Panc1 (cell line): Measurements from ENCODE around the gene CACNA1C. TPM values are rescaled to one million over a fixed set of nuclear protein-coding genes. Genes with fewer than 3 reads are reported as not detected.

Experiments used
- ATAC-seq: fragments of 200-7000 bp; cut with Tn5 transposase; 2 replicates; pipeline ENCODE4 v1.9.1; 2020; ENCODE audit warnings: mild to moderate bottlenecking, moderate library complexity
- BruUV-seq: library from RNA; stranded (reverse); fragments of 400-500 nt; replicated peaks from 2 replicates; lab custom pipeline; 2021; lab: Mats Ljungman, UMichigan
- CTCF ChIA-PET: fragments of 300-600 bp; sonication (Branson Sonifier 250); formaldehyde crosslinking; loops from one replicate; lab custom pipeline; 2022; ENCODE audit warnings: antibody characterized with exemption; lab: Charles Lee
- POLR2A ChIA-PET: fragments of 300-600 bp; sonication (Branson Sonifier 250); formaldehyde crosslinking; loops from one replicate; lab custom pipeline; 2022; ENCODE audit warnings: antibody characterized with exemption; lab: Charles Lee
- DNase-seq: peaks from one replicate; pipeline ENCODE4 v3.0.0-alpha.2; 2010; ENCODE audit warnings: low read depth, low spot score
- H3K27ac ChIP-seq: 2 replicates; pipeline ENCODE4 v1.5.1; 2011; ENCODE audit warnings: mild to moderate bottlenecking, low read length, inconsistent platforms
- H3K27me3 ChIP-seq: fragments of 200-500 bp; sonication (Bioruptor generic); 2 replicates; pipeline ENCODE4 v1.6.0; 2014; ENCODE audit warnings: low read length, inconsistent platforms; ENCODE audit not compliant: control insufficient read depth, insufficient read depth
- H3K36me3 ChIP-seq: fragments of 200-500 bp; sonication (Bioruptor generic); 2 replicates; pipeline ENCODE4 v1.5.1; 2014; ENCODE audit warnings: inconsistent platforms, mild to moderate bottlenecking, low read length, moderate library complexity; ENCODE audit not compliant: control insufficient read depth, insufficient read depth
- H3K4me1 ChIP-seq: 2 replicates; pipeline ENCODE4 v1.5.1; 2011; ENCODE audit warnings: inconsistent platforms, mild to moderate bottlenecking, low read length, moderate library complexity; ENCODE audit not compliant: control insufficient read depth, insufficient read depth
- H3K4me3 ChIP-seq, 2 experiments: 2 replicates each; pipeline ENCODE4 v1.5.1; 2011 to 2012; ENCODE audit warnings: low read depth in 2 of 2, low read length in 2 of 2, mild to moderate bottlenecking in 2 of 2, inconsistent platforms in 1 of 2, moderate library complexity in 1 of 2
- H3K9me3 ChIP-seq: fragments of 200-500 bp; sonication (Bioruptor generic); 2 replicates; pipeline ENCODE4 v1.5.1; 2014; ENCODE audit warnings: low read depth, mild to moderate bottlenecking, inconsistent platforms, low read length, moderate library complexity; ENCODE audit not compliant: control insufficient read depth, insufficient read depth
- POLR2AphosphoS5 ChIP-seq: IDR thresholded peaks from 2 replicates; pipeline ENCODE4 v1.6.1; 2012; ENCODE audit warnings: mild to moderate bottlenecking, low read depth, low read length, moderate library complexity
- SIN3A ChIP-seq: IDR thresholded peaks from 2 replicates; pipeline ENCODE4 v1.6.1; 2012; ENCODE audit warnings: low read depth, mild to moderate bottlenecking, low read length, moderate library complexity, borderline replicate concordance; ENCODE audit not compliant: insufficient read depth
- TCF7L2 ChIP-seq: IDR thresholded peaks from 2 replicates; pipeline ENCODE4 v1.6.1; 2011; ENCODE audit warnings: mild to moderate bottlenecking, low read depth, low read length, inconsistent platforms
- in situ Hi-C: cut with HindIII; loops from 2 replicates; pipeline ENCODE4 v1.10.0; 2016; ENCODE audit warnings: low sequenced_read_pairs, low pct_unique_long_range_greater_than_20kb
- intact Hi-C: fragments of 100-400 bp; cut with micrococcal nuclease; formaldehyde crosslinking; loops from one replicate; pipeline ENCODE4 v1.10.0; 2022; ENCODE audit not compliant: unreplicated experiment
- total RNA-seq: library from RNA; stranded (reverse); gene quantifications from one replicate; pipeline ENCODE4 v1.2.1, GENCODE V29; 2021; ENCODE audit not compliant: unreplicated experiment
- TF ChIP-seq, protein P1 (sequence below), 2 experiments: IDR thresholded peaks; 2 replicates each; pipeline ENCODE4 v1.6.1; 2011 to 2012; ENCODE audit warnings: low read depth in 2 of 2, control low read depth in 1 of 2, low read length in 1 of 2, mild to moderate bottlenecking in 1 of 2, moderate library complexity in 1 of 2; ENCODE audit not compliant: insufficient read depth in 1 of 2
- TF ChIP-seq, protein P2 (sequence below): fragments of 450-650 bp; IDR thresholded peaks from 2 replicates; pipeline ENCODE4 v1.5.1; 2017; ENCODE audit warnings: mild to moderate bottlenecking

CACNA1C gene
- total RNA-seq, 1 experiment from 2014 or later = 0.03 TPM

DNA sequence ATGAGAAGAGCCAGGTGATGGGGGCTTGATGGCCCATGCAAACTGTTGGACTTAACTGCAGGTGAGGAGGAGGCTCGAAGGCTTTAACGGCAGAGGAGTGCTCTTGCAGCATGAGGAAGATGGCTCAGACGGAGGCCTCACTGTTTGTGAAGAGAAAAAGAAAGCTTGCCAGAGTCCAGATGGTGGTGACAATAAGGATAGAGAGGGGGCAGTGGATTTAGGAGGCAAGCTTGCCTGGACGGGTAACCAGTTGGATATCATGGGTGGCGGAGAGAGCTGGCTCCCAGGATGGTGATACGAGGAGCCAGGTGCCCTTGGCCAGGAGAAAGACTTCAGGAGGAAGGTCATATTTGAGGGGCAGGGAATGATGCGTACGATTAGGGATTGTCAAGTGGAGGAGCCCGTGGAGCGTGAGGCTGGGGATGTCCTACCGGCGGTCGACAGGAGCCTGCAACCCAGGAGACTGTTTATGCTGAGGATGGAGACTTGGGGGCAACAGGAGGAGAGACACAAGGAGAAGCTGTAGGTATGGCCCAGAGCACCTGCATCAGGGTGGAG, 71.8 kb downstream of the CACNA1C start:
- TF ChIP-seq SIN3A (no peak), TCF7L2 (no peak)
- TF ChIP-seq, protein P1, sequence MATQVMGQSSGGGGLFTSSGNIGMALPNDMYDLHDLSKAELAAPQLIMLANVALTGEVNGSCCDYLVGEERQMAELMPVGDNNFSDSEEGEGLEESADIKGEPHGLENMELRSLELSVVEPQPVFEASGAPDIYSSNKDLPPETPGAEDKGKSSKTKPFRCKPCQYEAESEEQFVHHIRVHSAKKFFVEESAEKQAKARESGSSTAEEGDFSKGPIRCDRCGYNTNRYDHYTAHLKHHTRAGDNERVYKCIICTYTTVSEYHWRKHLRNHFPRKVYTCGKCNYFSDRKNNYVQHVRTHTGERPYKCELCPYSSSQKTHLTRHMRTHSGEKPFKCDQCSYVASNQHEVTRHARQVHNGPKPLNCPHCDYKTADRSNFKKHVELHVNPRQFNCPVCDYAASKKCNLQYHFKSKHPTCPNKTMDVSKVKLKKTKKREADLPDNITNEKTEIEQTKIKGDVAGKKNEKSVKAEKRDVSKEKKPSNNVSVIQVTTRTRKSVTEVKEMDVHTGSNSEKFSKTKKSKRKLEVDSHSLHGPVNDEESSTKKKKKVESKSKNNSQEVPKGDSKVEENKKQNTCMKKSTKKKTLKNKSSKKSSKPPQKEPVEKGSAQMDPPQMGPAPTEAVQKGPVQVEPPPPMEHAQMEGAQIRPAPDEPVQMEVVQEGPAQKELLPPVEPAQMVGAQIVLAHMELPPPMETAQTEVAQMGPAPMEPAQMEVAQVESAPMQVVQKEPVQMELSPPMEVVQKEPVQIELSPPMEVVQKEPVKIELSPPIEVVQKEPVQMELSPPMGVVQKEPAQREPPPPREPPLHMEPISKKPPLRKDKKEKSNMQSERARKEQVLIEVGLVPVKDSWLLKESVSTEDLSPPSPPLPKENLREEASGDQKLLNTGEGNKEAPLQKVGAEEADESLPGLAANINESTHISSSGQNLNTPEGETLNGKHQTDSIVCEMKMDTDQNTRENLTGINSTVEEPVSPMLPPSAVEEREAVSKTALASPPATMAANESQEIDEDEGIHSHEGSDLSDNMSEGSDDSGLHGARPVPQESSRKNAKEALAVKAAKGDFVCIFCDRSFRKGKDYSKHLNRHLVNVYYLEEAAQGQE (IDR thresholded peaks at IDR 0.05; ENCODE audit: insufficient read depth in 1 of 2, low read depth in 2 of 2, low read length in 1 of 2) = no peak
- no peaks in the 10 kb centered on the region for H3K36me3 ChIP-seq
- ATAC-seq (no peak), DNase-seq (no peak)
- H3K4me1 ChIP-seq = no peaks in the 10 kb centered on the region
- H3K4me3 ChIP-seq = no peak overlapping the region
- BruUV-seq = no TSS peak
- H3K27me3 ChIP-seq = no peaks in the 10 kb centered on the region; the same call in 1 of the 2 replicates
- no peak overlapping the region for H3K27ac ChIP-seq
- H3K9me3 ChIP-seq = no peaks in the 10 kb centered on the region
- POLR2A ChIA-PET = interaction anchor here (0.5 kb wide), 1 partner anchor 166 kb away, joined by 7 read pairs; no protein-coding TSS in a partner anchor
- in situ Hi-C loops (no loop called here), intact Hi-C loops (no loop called here)
- CTCF ChIA-PET = no interaction called here

DNA sequence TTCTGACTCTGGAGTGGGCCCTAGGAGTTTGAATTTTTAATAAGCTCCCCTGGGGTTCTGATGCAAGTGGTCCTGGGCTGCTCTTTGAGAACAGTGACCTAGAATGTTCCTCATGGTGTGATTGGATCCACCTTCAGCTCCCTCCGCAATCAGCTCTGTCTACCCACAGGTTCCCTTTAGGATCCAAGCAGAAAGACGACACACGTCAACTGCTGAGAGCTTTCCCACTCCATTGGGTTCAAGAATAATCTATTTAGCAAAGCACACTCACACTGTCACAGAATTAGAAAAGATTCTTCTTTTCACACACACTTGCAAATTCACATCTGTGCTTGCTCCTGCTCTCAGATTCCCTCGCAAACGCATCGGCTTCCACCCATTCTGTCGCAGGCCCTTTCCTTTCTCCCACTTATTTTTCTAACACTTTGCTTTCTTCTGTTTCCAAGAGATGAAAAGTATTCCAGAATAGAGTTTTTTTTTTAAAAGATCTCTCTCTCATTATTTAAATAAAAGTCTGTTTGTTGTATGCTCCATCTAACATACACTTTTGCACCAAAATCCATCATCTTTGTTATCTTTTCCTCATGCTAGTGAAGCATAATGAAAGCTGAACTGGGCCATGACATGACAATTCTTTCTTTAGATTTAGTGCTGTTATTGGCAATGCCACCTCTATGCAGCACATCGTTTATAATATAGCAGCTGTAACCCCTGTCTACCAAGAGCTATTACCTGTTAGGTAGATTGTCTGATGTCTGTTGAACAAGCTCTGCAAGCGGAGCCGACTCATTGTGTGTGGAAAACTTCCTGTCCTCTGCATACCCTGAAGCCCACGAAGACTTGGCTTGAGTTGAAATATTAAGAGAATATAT, 73.1 kb downstream of the CACNA1C start:
- no peak overlapping the region for H3K4me3 ChIP-seq
- H3K9me3 ChIP-seq = no peaks in the 10 kb centered on the region
- no TSS peak for BruUV-seq
- POLR2A ChIA-PET = no interaction called here
- CTCF ChIA-PET = no interaction called here
- H3K4me1 ChIP-seq = no peaks in the 10 kb centered on the region
- in situ Hi-C loops (no loop called here), intact Hi-C loops (no loop called here)
- H3K27me3 ChIP-seq = no peaks in the 10 kb centered on the region; the same call in 1 of the 2 replicates
- H3K27ac ChIP-seq = no peak overlapping the region
- H3K36me3 ChIP-seq = no peaks in the 10 kb centered on the region
- DNase-seq (no peak), ATAC-seq (no peak)
- TF ChIP-seq POLR2AphosphoS5 = no peak
- no peak for TF ChIP-seq TCF7L2
- TF ChIP-seq SIN3A = no peak
- TF ChIP-seq, protein P2, sequence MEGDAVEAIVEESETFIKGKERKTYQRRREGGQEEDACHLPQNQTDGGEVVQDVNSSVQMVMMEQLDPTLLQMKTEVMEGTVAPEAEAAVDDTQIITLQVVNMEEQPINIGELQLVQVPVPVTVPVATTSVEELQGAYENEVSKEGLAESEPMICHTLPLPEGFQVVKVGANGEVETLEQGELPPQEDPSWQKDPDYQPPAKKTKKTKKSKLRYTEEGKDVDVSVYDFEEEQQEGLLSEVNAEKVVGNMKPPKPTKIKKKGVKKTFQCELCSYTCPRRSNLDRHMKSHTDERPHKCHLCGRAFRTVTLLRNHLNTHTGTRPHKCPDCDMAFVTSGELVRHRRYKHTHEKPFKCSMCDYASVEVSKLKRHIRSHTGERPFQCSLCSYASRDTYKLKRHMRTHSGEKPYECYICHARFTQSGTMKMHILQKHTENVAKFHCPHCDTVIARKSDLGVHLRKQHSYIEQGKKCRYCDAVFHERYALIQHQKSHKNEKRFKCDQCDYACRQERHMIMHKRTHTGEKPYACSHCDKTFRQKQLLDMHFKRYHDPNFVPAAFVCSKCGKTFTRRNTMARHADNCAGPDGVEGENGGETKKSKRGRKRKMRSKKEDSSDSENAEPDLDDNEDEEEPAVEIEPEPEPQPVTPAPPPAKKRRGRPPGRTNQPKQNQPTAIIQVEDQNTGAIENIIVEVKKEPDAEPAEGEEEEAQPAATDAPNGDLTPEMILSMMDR = no peak
- TF ChIP-seq, protein P1 (IDR thresholded peaks at IDR 0.05; ENCODE audit: insufficient read depth in 1 of 2, low read depth in 2 of 2, low read length in 1 of 2) = no peak
